ENCODE data around the gene FOXO3. TPM values are rescaled to one million over a fixed set of nuclear protein-coding genes. Genes with fewer than 3 reads are reported as not detected.

Gene FOXO3
- total RNA-seq, 1 donor from 2014 or later, result 91.5 TPM

- intact Hi-C loops (cut with DNase I), result no loop called here
- no peaks in the 10 kb centered on the region for H3K9me3 ChIP-seq
- no peaks in the 10 kb centered on the region for H3K27me3 ChIP-seq
- no peak for TF ChIP-seq CTCF (IDR thresholded peaks at IDR 0.05)
- DNase-seq (ENCODE audit: low spot score in 2 of 2), result no peak
- H3K4me3 ChIP-seq, result no peak overlapping the region
- peak overlapping the region in 1 of 2 donors; percentile 34 for H3K27ac ChIP-seq
- H3K4me1 ChIP-seq, result peaks cover 26 to 48% of the 10 kb centered on the region in 2 donors
- H3K36me3 ChIP-seq, result peaks cover 23 to 38% of the 10 kb centered on the region in 2 donors
Observed at GRCh38 chr6:108684771-108685329, 124.1 kb downstream of the FOXO3 start.

GRCh38 chr6:108685970-108686369 is 125.3 kb downstream of the FOXO3 start:
- no peak for DNase-seq (ENCODE audit: low spot score in 2 of 2)
- no peak for TF ChIP-seq CTCF (IDR thresholded peaks at IDR 0.05)
- H3K27me3 ChIP-seq, result no peaks in the 10 kb centered on the region
- H3K36me3 ChIP-seq, result peaks cover 13 to 35% of the 10 kb centered on the region in 2 donors
- intact Hi-C loops (cut with DNase I), result no loop called here
- H3K4me3 ChIP-seq, result no peak overlapping the region
- H3K27ac ChIP-seq, result no peak overlapping the region
- peaks cover 26 to 59% of the 10 kb centered on the region in 2 donors for H3K4me1 ChIP-seq
- H3K9me3 ChIP-seq, result no peaks in the 10 kb centered on the region

GRCh38 chr6:108686896-108687295 is 126.2 kb downstream of the FOXO3 start:
- no peaks in the 10 kb centered on the region for H3K9me3 ChIP-seq
- DNase-seq (ENCODE audit: low spot score in 2 of 2), result no peak
- intact Hi-C loops (cut with DNase I), result no loop called here
- H3K4me3 ChIP-seq, result no peak overlapping the region
- H3K36me3 ChIP-seq, result peaks cover 13 to 35% of the 10 kb centered on the region in 2 donors
- H3K27ac ChIP-seq, result peak overlapping the region; percentile 29 to 43
- H3K27me3 ChIP-seq, result no peaks in the 10 kb centered on the region
- TF ChIP-seq CTCF (IDR thresholded peaks at IDR 0.05), result no peak
- peaks cover 26 to 57% of the 10 kb centered on the region in 2 donors for H3K4me1 ChIP-seq

- no peaks in the 10 kb centered on the region for H3K9me3 ChIP-seq
- no peak overlapping the region for H3K4me3 ChIP-seq
- no peak for DNase-seq (ENCODE audit: low spot score in 2 of 2)
- H3K4me1 ChIP-seq, result peaks cover 26 to 51% of the 10 kb centered on the region in 2 donors
- peak overlapping the region in 1 of 2 donors; percentile 70 for H3K27ac ChIP-seq
- H3K36me3 ChIP-seq, result peaks cover 10 to 27% of the 10 kb centered on the region in 2 donors
- no peak for TF ChIP-seq CTCF (IDR thresholded peaks at IDR 0.05)
- H3K27me3 ChIP-seq, result no peaks in the 10 kb centered on the region
- intact Hi-C loops (cut with DNase I), result no loop called here
Observed at GRCh38 chr6:108687921-108688320, 127.2 kb downstream of the FOXO3 start.

- Histone ChIP-seq H3K27ac (peak overlapping the region; percentile 69 to 70), H3K4me1 (peaks cover 26 to 51% of the 10 kb centered on the region in 2 donors), H3K36me3 (peaks cover 10 to 24% of the 10 kb centered on the region in 2 donors), H3K27me3 (no peaks in the 10 kb centered on the region), H3K4me3 (no peak overlapping the region), H3K9me3 (no peaks in the 10 kb centered on the region)
- intact Hi-C loops (cut with DNase I), result loop anchor here (1.0 kb wide), 1 partner anchor 35 kb away; no protein-coding TSS in a partner anchor
- no peak for TF ChIP-seq CTCF (IDR thresholded peaks at IDR 0.05)
- DNase-seq (ENCODE audit: low spot score in 2 of 2), result peak; percentile 87 to 97
Observed at GRCh38 chr6:108689272-108690161, 128.8 kb downstream of the FOXO3 start.
